Trophoblast cell (in vitro differentiated cells and primary cell): ENCODE data around the gene VSIG2.
A peak's percentile ranks its signal among the peaks of the same experiment; 100 is the strongest.

Source experiments
- DNase-seq, 2 donors: peaks; one replicate each; pipeline ENCODE4 v3.0.0-alpha.2; 2016
- H2AFZ ChIP-seq: 2 replicates; pipeline ENCODE4 v1.6.1; 2013; ENCODE audit warnings: low read length, moderate library complexity, mild to moderate bottlenecking; ENCODE audit not compliant: insufficient read depth, poor library complexity
- H2AK5ac ChIP-seq: 2 replicates; pipeline ENCODE4 v1.6.1; 2013; ENCODE audit warnings: mild to moderate bottlenecking, low read length
- H2BK120ac ChIP-seq: 2 replicates; pipeline ENCODE4 v1.6.1; 2013; ENCODE audit warnings: low read length, mild to moderate bottlenecking, moderate library complexity; ENCODE audit not compliant: insufficient read depth, poor library complexity
- H2BK12ac ChIP-seq: 2 replicates; pipeline ENCODE4 v1.6.1; 2013; ENCODE audit warnings: mild to moderate bottlenecking, low read length, moderate library complexity
- H2BK5ac ChIP-seq: 2 replicates; pipeline ENCODE4 v1.6.1; 2013; ENCODE audit warnings: low read length, low read depth, moderate library complexity, mild to moderate bottlenecking; ENCODE audit not compliant: poor library complexity
- H3K14ac ChIP-seq: 2 replicates; pipeline ENCODE4 v1.6.1; 2013; ENCODE audit warnings: mild to moderate bottlenecking, low read length
- H3K18ac ChIP-seq: 2 replicates; pipeline ENCODE4 v1.6.1; 2013; ENCODE audit warnings: mild to moderate bottlenecking, low read length
- H3K23ac ChIP-seq: 2 replicates; pipeline ENCODE4 v1.6.1; 2013; ENCODE audit warnings: low read length
- H3K27ac ChIP-seq: 2 replicates; pipeline ENCODE4 v1.5.1; 2013; ENCODE audit warnings: low read depth, mild to moderate bottlenecking, inconsistent platforms, low read length, moderate library complexity
- H3K27me3 ChIP-seq: 2 replicates; pipeline ENCODE4 v1.6.1; 2013; ENCODE audit warnings: inconsistent platforms, mild to moderate bottlenecking, low read length, moderate library complexity; ENCODE audit not compliant: insufficient read depth
- H3K36me3 ChIP-seq, 2 experiments: 1 replicate in 1 of 2; 2 replicates in 1 of 2; pipeline ENCODE4 v1.6.1; 2013; ENCODE audit warnings: low read length in 2 of 2, mild to moderate bottlenecking in 2 of 2, moderate library complexity in 1 of 2; ENCODE audit not compliant: insufficient read depth in 2 of 2, control insufficient read depth in 1 of 2
- H3K4ac ChIP-seq: 2 replicates; pipeline ENCODE4 v1.6.1; 2013; ENCODE audit warnings: low read depth, mild to moderate bottlenecking, low read length, moderate library complexity
- H3K4me1 ChIP-seq, 2 experiments: 1 replicate in 1 of 2; 2 replicates in 1 of 2; pipeline ENCODE4 v1.6.1; 2013; ENCODE audit warnings: low read length in 2 of 2, mild to moderate bottlenecking in 2 of 2, moderate library complexity in 1 of 2; ENCODE audit not compliant: insufficient read depth in 2 of 2, control insufficient read depth in 1 of 2
- H3K4me2 ChIP-seq: 2 replicates; pipeline ENCODE4 v1.6.1; 2013; ENCODE audit warnings: inconsistent platforms, mild to moderate bottlenecking, low read length, moderate library complexity
- H3K4me3 ChIP-seq: 2 replicates; pipeline ENCODE4 v1.5.1; 2013; ENCODE audit warnings: mild to moderate bottlenecking, low read depth, low read length, inconsistent platforms
- H3K79me1 ChIP-seq: one replicate; pipeline ENCODE4 v1.6.1; 2013; ENCODE audit warnings: low read length
- H3K79me2 ChIP-seq: 2 replicates; pipeline ENCODE4 v1.6.1; 2013; ENCODE audit warnings: low read length, mild to moderate bottlenecking; ENCODE audit not compliant: control insufficient read depth, insufficient read depth, poor library complexity
- H3K9ac ChIP-seq: 2 replicates; pipeline ENCODE4 v1.6.1; 2013; ENCODE audit warnings: mild to moderate bottlenecking, low read length
- H3K9me3 ChIP-seq: 2 replicates; pipeline ENCODE4 v1.6.1; 2013; ENCODE audit warnings: low read depth, mild to moderate bottlenecking, control low read depth, inconsistent platforms, low read length; ENCODE audit not compliant: insufficient read depth
- H4K12ac ChIP-seq: 2 replicates; pipeline ENCODE4 v1.6.1; 2013; ENCODE audit warnings: low read depth, mild to moderate bottlenecking, low read length, moderate library complexity
- H4K8ac ChIP-seq: 2 replicates; pipeline ENCODE4 v1.6.1; 2013; ENCODE audit warnings: low read depth, mild to moderate bottlenecking, low read length, moderate library complexity
- H4K91ac ChIP-seq: one replicate; pipeline ENCODE4 v1.6.1; 2013; ENCODE audit warnings: low read depth, mild to moderate bottlenecking, low read length, moderate library complexity
- WGBS: extraction: QIAGEN DNeasy Blood & Tissue Kit; methylation state at CpG from one replicate; pipeline ENCODE4 v1.1.7; 2013; ENCODE audit warnings: missing lambda C conversion rate; ENCODE audit not compliant: insufficient read length, insufficient coverage; ENCODE audit errors: extremely low coverage; 5-methylcytosine and 5-hydroxymethylcytosine counted together

Gene VSIG2

DNA sequence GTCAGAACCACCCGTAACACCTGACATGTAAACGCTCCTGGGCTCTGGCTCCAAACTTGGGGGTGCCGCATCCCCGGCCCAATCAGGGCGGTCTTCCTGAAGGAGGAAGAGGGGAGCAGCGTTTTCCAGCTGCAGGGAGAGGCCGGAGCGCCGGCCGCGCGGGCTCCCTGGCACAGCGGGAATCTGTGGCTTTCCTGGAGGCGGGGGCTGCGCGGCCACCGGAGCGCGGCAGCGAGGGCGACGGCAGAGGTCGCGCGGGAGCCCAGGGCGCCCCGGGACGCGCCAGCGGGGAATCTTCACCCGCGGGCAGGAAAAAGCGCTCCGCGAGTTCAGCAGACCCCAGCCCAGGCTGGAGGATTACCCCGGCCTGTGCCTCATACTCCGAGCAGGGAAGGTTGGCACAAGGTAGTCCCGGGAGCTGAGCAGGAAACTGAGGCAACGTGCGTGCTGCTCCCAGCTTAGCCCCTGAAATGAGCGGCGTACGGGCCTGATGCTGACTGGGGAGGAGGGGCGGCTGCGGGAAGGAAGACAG, 10.6 kb upstream of the VSIG2 start:
- Histone ChIP-seq H4K8ac (peak overlapping the region; percentile 49), H3K18ac (peak overlapping the region; percentile 69), H3K4ac (no peak overlapping the region), H3K79me1 (peaks cover 2% of the 10 kb centered on the region), H3K4me2 (peak overlapping the region; percentile 63), H3K4me3 (peak overlapping the region; percentile 34), H4K12ac (no peak overlapping the region), H2BK120ac (no peak overlapping the region), H3K14ac (peak overlapping the region; percentile 81), H3K9me3 (peaks cover 5% of the 10 kb centered on the region), H2BK5ac (no peak overlapping the region), H3K79me2 (no peaks in the 10 kb centered on the region), H4K91ac (no peak overlapping the region), H3K27ac (no peak overlapping the region), H2BK12ac (peak overlapping the region; percentile 51), H3K36me3 (peaks cover 0 to 6% of the 10 kb centered on the region in 2 experiments), H2AFZ (peak overlapping the region; percentile 81), H3K9ac (peak overlapping the region; percentile 26), H3K23ac (no peak overlapping the region), H3K4me1 (peaks cover 16 to 37% of the 10 kb centered on the region in 2 experiments), H2AK5ac (peak overlapping the region; percentile 39), H3K27me3 (peaks cover 50% of the 10 kb centered on the region)
- DNase-seq, result peak in 1 of 2 donors; percentile 56
- no CpG with 5 or more reads among the region's 45 CpGs for WGBS

- no peak within 1 kb of the TSS for H2BK120ac ChIP-seq
- peak within 1 kb of the TSS; percentile 63 for H3K4me2 ChIP-seq
- WGBS, result no CpG with 5 or more reads among the region's 55 CpGs
These were observed 10.1 kb upstream of the VSIG2 start, which contains the start of gene ESAM for GRCh38 chr11:124762105-124762623. Gene ESAM (minus strand): TSS chr11:124762290. CDS start chr11:124762154, 136 bp downstream.

GRCh38 chr11:124761301-124762104, 9.4 kb upstream of the VSIG2 start:
- H3K4me2 ChIP-seq, result peak overlapping the region; percentile 63
- H2BK12ac ChIP-seq, result no peak overlapping the region
- H3K4me3 ChIP-seq, result peak overlapping the region; percentile 59
- H3K14ac ChIP-seq, result no peak overlapping the region
- H3K4me1 ChIP-seq, result peaks cover 16 to 37% of the 10 kb centered on the region in 2 experiments
- H3K18ac ChIP-seq, result no peak overlapping the region
- peak overlapping the region; percentile 35 for H2AFZ ChIP-seq
- H3K27ac ChIP-seq, result no peak overlapping the region
- no peaks in the 10 kb centered on the region for H3K36me3 ChIP-seq
- H3K27me3 ChIP-seq, result peaks cover 60% of the 10 kb centered on the region
- peak overlapping the region; percentile 11 for H4K91ac ChIP-seq
- H3K9ac ChIP-seq, result no peak overlapping the region
- H4K12ac ChIP-seq, result no peak overlapping the region
- H4K8ac ChIP-seq, result no peak overlapping the region
- H3K23ac ChIP-seq, result no peak overlapping the region
- no CpG with 5 or more reads among the region's 25 CpGs for WGBS
- peaks cover 6% of the 10 kb centered on the region for H3K9me3 ChIP-seq
- no peak overlapping the region for H2BK5ac ChIP-seq
- no peak overlapping the region for H2AK5ac ChIP-seq
- H3K79me2 ChIP-seq, result no peaks in the 10 kb centered on the region
- H3K79me1 ChIP-seq, result peaks cover 2% of the 10 kb centered on the region
- DNase-seq, result no peak
- no peak overlapping the region for H3K4ac ChIP-seq
- no peak overlapping the region for H2BK120ac ChIP-seq

More at GRCh38 chr11:124762105-124762623, 10.1 kb upstream of the VSIG2 start, which contains the start of gene ESAM:
- Histone ChIP-seq H3K9me3 (peaks cover 5% of the 10 kb centered on the region), H4K12ac (no peak within 1 kb of the TSS), H3K14ac (peak within 1 kb of the TSS; percentile 81), H3K23ac (no peak within 1 kb of the TSS), H3K9ac (peak within 1 kb of the TSS; percentile 26), H3K4me3 (peak within 1 kb of the TSS; percentile 59), H2AFZ (peak within 1 kb of the TSS; percentile 81), H3K4ac (no peak within 1 kb of the TSS), H3K18ac (peak within 1 kb of the TSS; percentile 69), H3K4me1 (peaks cover 16 to 37% of the 10 kb centered on the region in 2 experiments), H3K27ac (no peak within 1 kb of the TSS), H3K79me1 (peaks cover 2% of the 10 kb centered on the region), H2BK5ac (no peak within 1 kb of the TSS), H4K8ac (peak within 1 kb of the TSS; percentile 49), H3K36me3 (peaks cover 0 to 2% of the 10 kb centered on the region in 2 experiments), H2AK5ac (peak within 1 kb of the TSS; percentile 39), H2BK12ac (peak within 1 kb of the TSS; percentile 51), H3K27me3 (peaks cover 53% of the 10 kb centered on the region), H3K79me2 (no peaks in the 10 kb centered on the region), H4K91ac (peak within 1 kb of the TSS; percentile 11)
- DNase-seq, result peak; percentile 45 to 73

DNA sequence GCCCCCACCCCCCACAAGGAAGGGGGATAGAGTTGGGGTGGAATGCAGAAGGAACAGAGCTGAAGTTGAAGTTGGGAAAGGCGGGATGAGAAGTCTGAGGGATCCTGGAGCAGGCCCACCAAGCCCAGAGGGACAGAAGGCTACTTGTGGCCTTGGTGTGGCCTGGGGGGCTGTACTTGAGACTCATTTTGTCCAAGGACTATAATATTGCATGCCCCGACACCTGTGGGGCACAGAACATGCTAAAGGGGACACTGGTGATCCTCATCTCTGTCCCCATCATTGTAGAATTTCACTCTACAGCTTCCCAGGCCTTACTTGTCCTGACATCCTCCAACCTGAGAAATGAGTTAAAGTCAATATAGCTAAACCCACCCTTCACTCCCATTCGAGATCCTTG, 8.8 kb upstream of the VSIG2 start:
- Histone ChIP-seq H2AK5ac (no peak overlapping the region), H3K4ac (no peak overlapping the region), H3K4me3 (no peak overlapping the region), H3K27me3 (peaks cover 67% of the 10 kb centered on the region), H4K12ac (no peak overlapping the region), H3K14ac (no peak overlapping the region), H3K4me2 (no peak overlapping the region), H3K79me1 (peaks cover 2% of the 10 kb centered on the region), H3K23ac (no peak overlapping the region), H3K36me3 (no peaks in the 10 kb centered on the region), H3K9ac (no peak overlapping the region), H3K4me1 (peaks cover 16 to 37% of the 10 kb centered on the region in 2 experiments), H3K27ac (no peak overlapping the region), H2BK120ac (no peak overlapping the region), H3K18ac (no peak overlapping the region), H4K8ac (no peak overlapping the region), H2AFZ (no peak overlapping the region), H2BK5ac (no peak overlapping the region), H3K9me3 (peaks cover 8% of the 10 kb centered on the region), H3K79me2 (no peaks in the 10 kb centered on the region), H4K91ac (no peak overlapping the region), H2BK12ac (no peak overlapping the region)
- WGBS, result no CpG with 5 or more reads among the region's 3 CpGs
- DNase-seq, result no peak
